AG09319 (cell line): ENCODE results near the gene TBL1X.

Experiments used
- DNase-seq: peaks from one replicate; pipeline ENCODE4 v3.0.0-alpha.2; 2010; ENCODE audit warnings: low read depth; ENCODE audit errors: extremely low read depth
- TF ChIP-seq, protein P1 (sequence below): IDR thresholded peaks from 2 replicates; pipeline ENCODE4 v1.5.1; 2011; ENCODE audit warnings: low read depth, mild to moderate bottlenecking, inconsistent platforms, low read length, moderate library complexity

The TBL1X gene

DNA sequence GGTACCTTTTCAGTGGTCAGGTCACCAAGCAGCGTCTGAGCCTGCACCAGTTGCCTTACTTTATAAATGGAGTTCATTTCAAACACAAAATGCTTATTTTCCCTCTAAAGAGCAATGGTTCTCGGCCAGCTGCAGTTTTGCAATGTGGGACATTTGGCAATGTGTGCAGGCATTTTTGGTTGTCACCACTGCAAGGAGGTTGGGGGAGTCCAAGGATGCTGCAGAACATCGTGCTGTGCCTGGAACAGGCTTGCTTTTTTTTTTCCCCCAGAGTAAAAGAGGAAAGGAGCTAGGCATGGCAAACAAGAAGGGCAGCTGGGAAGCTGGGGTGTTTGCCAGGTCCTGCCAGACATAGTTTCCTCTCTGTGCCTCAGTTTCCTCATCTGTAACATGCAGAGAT, 185.2 kb downstream of the TBL1X start:
- DNase-seq: no peak

DNA sequence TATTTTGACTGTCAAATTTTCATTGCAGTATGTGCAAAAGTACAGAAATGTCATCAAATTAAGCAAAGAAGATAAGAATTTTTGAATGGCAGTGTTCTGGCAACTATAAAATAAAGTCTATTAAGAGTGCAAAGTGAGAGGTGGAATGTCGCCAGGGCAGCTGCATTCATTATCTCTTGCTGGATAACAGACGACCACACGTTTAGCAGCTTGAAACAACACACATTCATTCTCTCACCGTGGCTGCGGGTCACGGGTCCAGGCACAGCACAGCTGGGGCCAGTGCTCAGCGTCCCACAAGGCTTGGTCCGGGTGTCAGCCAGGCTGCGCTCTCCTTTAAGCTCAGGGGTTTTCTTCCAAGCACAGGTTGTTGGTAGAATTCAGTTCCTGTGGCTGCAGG, 186.9 kb downstream of the TBL1X start:
- TF ChIP-seq, protein P1, sequence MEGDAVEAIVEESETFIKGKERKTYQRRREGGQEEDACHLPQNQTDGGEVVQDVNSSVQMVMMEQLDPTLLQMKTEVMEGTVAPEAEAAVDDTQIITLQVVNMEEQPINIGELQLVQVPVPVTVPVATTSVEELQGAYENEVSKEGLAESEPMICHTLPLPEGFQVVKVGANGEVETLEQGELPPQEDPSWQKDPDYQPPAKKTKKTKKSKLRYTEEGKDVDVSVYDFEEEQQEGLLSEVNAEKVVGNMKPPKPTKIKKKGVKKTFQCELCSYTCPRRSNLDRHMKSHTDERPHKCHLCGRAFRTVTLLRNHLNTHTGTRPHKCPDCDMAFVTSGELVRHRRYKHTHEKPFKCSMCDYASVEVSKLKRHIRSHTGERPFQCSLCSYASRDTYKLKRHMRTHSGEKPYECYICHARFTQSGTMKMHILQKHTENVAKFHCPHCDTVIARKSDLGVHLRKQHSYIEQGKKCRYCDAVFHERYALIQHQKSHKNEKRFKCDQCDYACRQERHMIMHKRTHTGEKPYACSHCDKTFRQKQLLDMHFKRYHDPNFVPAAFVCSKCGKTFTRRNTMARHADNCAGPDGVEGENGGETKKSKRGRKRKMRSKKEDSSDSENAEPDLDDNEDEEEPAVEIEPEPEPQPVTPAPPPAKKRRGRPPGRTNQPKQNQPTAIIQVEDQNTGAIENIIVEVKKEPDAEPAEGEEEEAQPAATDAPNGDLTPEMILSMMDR: no peak
- no peak for DNase-seq

More for the DNA sequence above, 185.2 kb downstream of the TBL1X start:
- TF ChIP-seq, protein P1: no peak

DNA sequence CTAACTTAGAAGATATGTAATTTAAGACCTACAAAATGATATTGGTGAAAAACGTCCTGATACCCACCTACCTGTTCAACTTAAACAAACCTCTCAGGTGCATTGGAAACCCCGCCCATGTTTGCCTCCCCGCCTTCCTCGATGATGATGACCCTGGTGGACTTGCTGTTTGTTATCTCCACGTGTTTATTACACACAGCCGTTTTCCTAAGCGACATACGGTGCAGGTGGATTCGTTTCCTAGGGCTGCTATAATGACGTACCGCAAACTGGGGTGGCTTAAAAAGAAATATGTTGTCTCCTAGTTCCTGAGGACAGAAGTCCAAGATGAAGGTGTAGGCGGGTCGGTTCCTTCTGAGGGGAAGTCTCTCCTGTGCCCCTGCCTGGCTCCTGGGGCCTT, 190.1 kb downstream of the TBL1X start:
- TF ChIP-seq, protein P1: no peak
- no peak for DNase-seq

DNA sequence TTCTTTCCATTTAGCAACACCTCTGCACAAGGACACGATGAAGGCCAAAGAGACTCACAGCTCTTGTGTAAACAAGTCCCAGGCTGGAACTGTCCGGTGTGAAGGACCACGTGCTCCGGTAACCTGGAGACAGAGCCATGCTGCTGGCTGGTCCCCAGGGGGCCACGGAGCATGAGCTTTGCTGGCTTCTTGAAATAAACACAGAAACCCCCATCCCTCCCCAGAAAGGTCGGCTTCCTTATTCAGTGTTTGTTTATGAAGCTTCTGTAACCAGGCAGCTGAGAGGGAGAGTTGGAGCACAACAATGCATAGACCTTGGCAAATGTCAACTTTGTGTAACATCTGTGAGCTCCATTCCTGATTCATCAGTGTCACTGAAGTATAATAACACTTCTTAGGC, 191.4 kb downstream of the TBL1X start:
- DNase-seq: no peak
- TF ChIP-seq, protein P1: no peak

DNA sequence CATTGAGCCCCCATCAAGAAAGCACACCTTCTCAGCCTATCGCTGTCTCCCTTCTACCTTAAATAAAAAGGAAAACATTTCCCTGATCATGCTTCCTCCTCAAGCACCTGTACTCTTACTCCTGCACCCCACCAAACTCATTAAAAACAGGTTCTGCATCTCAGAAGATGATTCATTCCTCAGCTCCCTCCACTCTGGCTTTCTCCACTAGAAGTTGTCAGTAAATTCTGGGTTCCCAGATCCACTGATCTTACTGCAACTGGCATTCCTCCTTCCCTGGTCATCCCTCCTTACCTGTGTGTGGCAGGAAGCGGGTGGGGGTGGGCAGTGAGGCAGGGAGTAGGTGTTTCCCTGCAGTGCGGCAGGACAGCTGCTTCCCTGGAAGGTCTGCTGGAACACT, 192.0 kb downstream of the TBL1X start:
- TF ChIP-seq, protein P1: no peak
- DNase-seq: no peak

DNA sequence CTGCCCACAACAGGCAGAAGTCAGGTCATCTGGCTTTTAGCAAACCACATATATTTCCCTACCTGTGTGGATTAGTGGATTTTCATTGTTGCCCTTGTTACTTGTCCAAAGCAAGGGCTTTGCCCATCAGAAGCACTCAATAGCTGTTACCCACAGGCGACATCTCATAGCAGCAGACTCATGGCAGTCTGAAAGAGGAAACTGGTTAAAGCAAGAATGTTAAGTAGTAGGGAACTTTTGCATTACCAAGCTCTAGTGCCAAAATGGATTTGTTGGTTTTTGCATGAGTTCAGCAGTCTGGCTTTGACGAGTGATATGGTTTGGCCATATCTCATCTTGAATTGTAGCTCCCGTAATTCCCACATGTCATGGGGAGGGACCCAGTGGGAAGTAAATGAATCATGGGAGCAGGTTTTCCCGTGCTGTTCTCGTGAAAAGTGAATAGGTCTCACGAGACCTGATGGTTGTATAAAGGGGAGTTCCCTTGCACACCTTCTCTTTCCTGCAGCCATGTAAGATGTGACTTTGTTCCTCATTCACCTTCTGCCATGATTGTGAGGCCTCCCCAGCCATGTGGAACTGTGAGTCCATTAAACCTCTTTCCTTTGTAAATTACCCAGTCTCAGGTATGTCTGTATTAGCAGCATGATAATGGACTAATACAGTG, 192.9 kb downstream of the TBL1X start:
- TF ChIP-seq, protein P1: no peak
- no peak for DNase-seq

DNA sequence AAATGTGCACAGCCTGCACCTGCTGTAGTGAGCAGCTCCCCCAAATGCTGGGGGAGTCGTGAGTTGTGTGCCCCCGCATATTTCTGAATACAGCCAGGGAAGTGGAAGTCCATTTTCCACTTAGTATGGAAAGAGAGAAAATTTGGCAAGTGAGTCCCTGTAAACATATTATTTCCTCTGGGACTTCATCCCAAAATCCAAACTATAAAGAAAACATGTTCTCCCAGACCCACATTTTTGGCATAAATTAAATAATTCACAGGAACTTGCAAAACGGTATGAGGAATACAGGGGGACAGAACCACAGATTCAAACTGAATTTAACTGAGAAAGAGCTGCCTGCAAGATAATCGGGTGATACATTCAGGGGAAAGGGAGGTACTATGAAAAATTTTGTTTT, 193.6 kb downstream of the TBL1X start:
- DNase-seq: no peak
- TF ChIP-seq, protein P1: no peak
